ENCODE data around the gene TMPRSS11D. TPM values are rescaled to one million over a fixed set of nuclear protein-coding genes. Genes with fewer than 3 reads are reported as not detected.

Gene TMPRSS11D
- total RNA-seq, 1 experiment from 2014 or later: not detected

DNA sequence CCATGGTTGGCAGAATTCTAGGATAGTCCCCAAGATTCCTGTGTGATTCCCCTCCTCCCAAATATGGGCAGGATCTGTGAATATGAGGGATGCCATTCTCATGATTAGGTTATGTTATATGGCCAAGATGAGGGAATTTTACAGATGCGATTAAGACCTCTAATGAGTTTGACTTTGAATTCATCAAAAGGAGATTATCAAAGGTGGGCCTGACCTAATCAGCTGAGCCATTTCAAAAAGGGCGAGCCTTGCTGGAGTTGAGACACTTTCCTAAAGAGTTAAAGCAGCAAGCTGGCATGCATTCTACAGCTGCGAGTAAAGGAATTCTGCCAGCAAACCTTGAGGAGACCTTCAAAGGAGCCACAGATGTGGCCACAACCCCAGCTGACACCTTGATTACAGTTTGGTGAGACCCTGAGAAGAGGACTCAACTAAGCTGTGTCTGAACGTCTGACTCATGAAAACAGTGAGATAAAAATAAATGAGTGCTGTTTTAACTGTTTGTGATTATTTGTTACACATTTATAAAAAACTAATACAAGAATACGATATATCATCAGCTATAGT is 31.7 kb upstream of the TMPRSS11D start:
- no peaks in the 10 kb centered on the region for H3K4me1 ChIP-seq (ENCODE audit: insufficient read depth, low read length, poor library complexity, severe bottlenecking)
- no peaks in the 10 kb centered on the region for H3K9me3 ChIP-seq (ENCODE audit: low read depth, low read length, poor library complexity, severe bottlenecking)
- no peak overlapping the region for H3K4me3 ChIP-seq (ENCODE audit: low read depth, low read length, poor library complexity, severe bottlenecking)
- no peak for DNase-seq (ENCODE audit: low spot score)
- no TSS peak for BruUV-seq (replicated peaks)
- intact Hi-C loops (cut with micrococcal nuclease; ENCODE audit: unreplicated experiment): no loop called here
- no peaks in the 10 kb centered on the region for H3K27me3 ChIP-seq (replicated peaks; ENCODE audit: insufficient read depth, low read depth, low read length, poor library complexity)
- H3K36me3 ChIP-seq (ENCODE audit: insufficient read depth, low read length, poor library complexity, severe bottlenecking): no peaks in the 10 kb centered on the region
- POLR2A ChIA-PET (ENCODE audit: low non-redundant PET): no interaction called here
- CTCF ChIA-PET: no interaction called here
- TF ChIP-seq, protein P1, sequence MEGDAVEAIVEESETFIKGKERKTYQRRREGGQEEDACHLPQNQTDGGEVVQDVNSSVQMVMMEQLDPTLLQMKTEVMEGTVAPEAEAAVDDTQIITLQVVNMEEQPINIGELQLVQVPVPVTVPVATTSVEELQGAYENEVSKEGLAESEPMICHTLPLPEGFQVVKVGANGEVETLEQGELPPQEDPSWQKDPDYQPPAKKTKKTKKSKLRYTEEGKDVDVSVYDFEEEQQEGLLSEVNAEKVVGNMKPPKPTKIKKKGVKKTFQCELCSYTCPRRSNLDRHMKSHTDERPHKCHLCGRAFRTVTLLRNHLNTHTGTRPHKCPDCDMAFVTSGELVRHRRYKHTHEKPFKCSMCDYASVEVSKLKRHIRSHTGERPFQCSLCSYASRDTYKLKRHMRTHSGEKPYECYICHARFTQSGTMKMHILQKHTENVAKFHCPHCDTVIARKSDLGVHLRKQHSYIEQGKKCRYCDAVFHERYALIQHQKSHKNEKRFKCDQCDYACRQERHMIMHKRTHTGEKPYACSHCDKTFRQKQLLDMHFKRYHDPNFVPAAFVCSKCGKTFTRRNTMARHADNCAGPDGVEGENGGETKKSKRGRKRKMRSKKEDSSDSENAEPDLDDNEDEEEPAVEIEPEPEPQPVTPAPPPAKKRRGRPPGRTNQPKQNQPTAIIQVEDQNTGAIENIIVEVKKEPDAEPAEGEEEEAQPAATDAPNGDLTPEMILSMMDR (conservative IDR thresholded peaks at IDR 0.05; ENCODE audit: low read depth, low read length): no peak
- TF ChIP-seq EZH2 (IDR thresholded peaks at IDR 0.05; ENCODE audit: borderline replicate concordance, low read depth, low read length, poor library complexity, severe bottlenecking): no peak
- H3K27ac ChIP-seq (ENCODE audit: low read depth, low read length, poor library complexity, severe bottlenecking): no peak overlapping the region

DNA sequence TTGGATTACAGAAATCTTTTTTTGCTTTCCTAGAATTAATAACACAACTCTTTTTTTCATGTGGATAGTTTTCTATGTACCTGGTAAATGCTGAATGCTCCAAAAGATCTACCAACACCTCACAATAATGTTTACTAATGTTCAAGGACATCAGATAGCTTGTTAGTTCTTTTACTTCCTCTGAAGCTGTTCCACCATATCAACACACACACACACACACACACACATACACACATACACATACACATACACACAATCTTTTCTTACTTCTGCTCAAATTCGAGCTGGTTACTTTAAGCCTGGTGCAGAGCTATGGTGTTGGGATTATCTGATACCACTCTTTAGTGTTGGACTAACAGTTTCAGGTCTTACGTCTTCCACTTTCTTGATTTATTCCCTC is 28.3 kb upstream of the TMPRSS11D start:
- H3K27me3 ChIP-seq (replicated peaks; ENCODE audit: insufficient read depth, low read depth, low read length, poor library complexity): no peaks in the 10 kb centered on the region
- no peak for DNase-seq (ENCODE audit: low spot score)
- no peak overlapping the region for H3K4me3 ChIP-seq (ENCODE audit: low read depth, low read length, poor library complexity, severe bottlenecking)
- H3K27ac ChIP-seq (ENCODE audit: low read depth, low read length, poor library complexity, severe bottlenecking): no peak overlapping the region
- no peaks in the 10 kb centered on the region for H3K9me3 ChIP-seq (ENCODE audit: low read depth, low read length, poor library complexity, severe bottlenecking)
- no peaks in the 10 kb centered on the region for H3K4me1 ChIP-seq (ENCODE audit: insufficient read depth, low read length, poor library complexity, severe bottlenecking)
- no peaks in the 10 kb centered on the region for H3K36me3 ChIP-seq (ENCODE audit: insufficient read depth, low read length, poor library complexity, severe bottlenecking)
- no TSS peak for BruUV-seq (replicated peaks)
- ChIA-PET POLR2A (ENCODE audit: low non-redundant PET) (no interaction called here), CTCF (interaction anchor here (0.6 kb wide), 1 partner anchor 11 kb away, joined by 7 read pairs; no protein-coding TSS in a partner anchor)
- intact Hi-C loops (cut with micrococcal nuclease; ENCODE audit: unreplicated experiment): loop anchor here (5.0 kb wide), 1 partner anchor 40 kb away; no protein-coding TSS in a partner anchor
- no peak for TF ChIP-seq EZH2 (IDR thresholded peaks at IDR 0.05; ENCODE audit: borderline replicate concordance, low read depth, low read length, poor library complexity, severe bottlenecking)
- TF ChIP-seq, protein P1 (conservative IDR thresholded peaks at IDR 0.05; ENCODE audit: low read depth, low read length): no peak

DNA sequence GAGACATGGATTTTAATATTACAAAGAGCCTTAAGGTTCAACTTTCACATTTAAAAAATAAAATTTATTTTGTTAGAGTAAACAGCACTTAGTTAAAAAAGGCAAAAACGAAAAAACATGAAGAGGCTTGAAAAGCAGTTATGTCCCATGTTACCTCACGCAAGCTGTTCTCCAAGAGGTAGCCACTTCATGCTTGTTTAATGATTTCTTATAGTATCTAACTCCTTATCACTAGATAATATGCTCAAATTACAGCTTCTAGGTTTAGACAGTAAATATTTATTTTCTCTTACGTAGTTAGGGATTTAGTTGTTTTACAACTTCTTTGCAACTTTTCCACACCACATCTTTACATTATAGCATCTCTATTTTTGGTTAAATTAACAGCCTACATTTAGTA is 27.8 kb upstream of the TMPRSS11D start:
- Histone ChIP-seq H3K36me3 (ENCODE audit: insufficient read depth, low read length, poor library complexity, severe bottlenecking) (no peaks in the 10 kb centered on the region), H3K27ac (ENCODE audit: low read depth, low read length, poor library complexity, severe bottlenecking) (no peak overlapping the region), H3K4me1 (ENCODE audit: insufficient read depth, low read length, poor library complexity, severe bottlenecking) (no peaks in the 10 kb centered on the region), H3K4me3 (ENCODE audit: low read depth, low read length, poor library complexity, severe bottlenecking) (no peak overlapping the region), H3K9me3 (ENCODE audit: low read depth, low read length, poor library complexity, severe bottlenecking) (no peaks in the 10 kb centered on the region), H3K27me3 (replicated peaks; ENCODE audit: insufficient read depth, low read depth, low read length, poor library complexity) (no peaks in the 10 kb centered on the region)
- intact Hi-C loops (cut with micrococcal nuclease; ENCODE audit: unreplicated experiment): loop anchor here (5.0 kb wide), 1 partner anchor 39 kb away; no protein-coding TSS in a partner anchor
- DNase-seq (ENCODE audit: low spot score): no peak
- ChIA-PET POLR2A (ENCODE audit: low non-redundant PET) (no interaction called here), CTCF (interaction anchor here (0.6 kb wide), 1 partner anchor 10 kb away, joined by 7 read pairs; no protein-coding TSS in a partner anchor)
- no TSS peak for BruUV-seq (replicated peaks)
- no peak for TF ChIP-seq EZH2 (IDR thresholded peaks at IDR 0.05; ENCODE audit: borderline replicate concordance, low read depth, low read length, poor library complexity, severe bottlenecking)
- TF ChIP-seq, protein P1 (conservative IDR thresholded peaks at IDR 0.05; ENCODE audit: low read depth, low read length): no peak

Measured in A673 (cell line).